Measurements from ENCODE around the gene TXNRD2. TPM values are rescaled to one million over a fixed set of nuclear protein-coding genes. Genes with fewer than 3 reads are reported as not detected.

Gene TXNRD2
- total RNA-seq, 1 donor from 2014 or later, result 46.0 TPM

GRCh38 chr22:19955241-19956128 lies 13.9 kb upstream of the TXNRD2 start:
- Histone ChIP-seq H3K27ac (peak overlapping the region; percentile 15 to 28), H3K27me3 (no peaks in the 10 kb centered on the region), H3K4me1 (peaks cover 7 to 25% of the 10 kb centered on the region in 2 donors), H3K9me3 (no peaks in the 10 kb centered on the region), H3K36me3 (no peaks in the 10 kb centered on the region), H3K4me3 (no peak overlapping the region)
- TF ChIP-seq CTCF (IDR thresholded peaks at IDR 0.05), result no peak
- intact Hi-C loops (cut with DNase I), result loop anchor here (10.0 kb wide), 1 partner anchor 479 kb away; the partner anchor contains the start of gene SCARF2
- DNase-seq (ENCODE audit: low spot score in 2 of 2), result no peak

- Histone ChIP-seq H3K4me3 (no peak overlapping the region), H3K4me1 (peaks cover 10 to 35% of the 10 kb centered on the region in 2 donors), H3K27me3 (no peaks in the 10 kb centered on the region), H3K27ac (peak overlapping the region in 1 of 2 donors; percentile 79), H3K9me3 (no peaks in the 10 kb centered on the region), H3K36me3 (no peaks in the 10 kb centered on the region)
- no peak for DNase-seq (ENCODE audit: low spot score in 2 of 2)
- TF ChIP-seq CTCF (IDR thresholded peaks at IDR 0.05), result no peak
- intact Hi-C loops (cut with DNase I), result loop anchor here (10.0 kb wide), 1 partner anchor 483 kb away; the partner anchor contains the start of gene SCARF2
These were observed 9.7 kb upstream of the TXNRD2 start for GRCh38 chr22:19951346-19951745.

GRCh38 chr22:19948057-19948760 lies 6.6 kb upstream of the TXNRD2 start:
- H3K27ac ChIP-seq, result peak overlapping the region; percentile 96 to 98
- no peaks in the 10 kb centered on the region for H3K36me3 ChIP-seq
- peaks cover 18 to 43% of the 10 kb centered on the region in 2 donors for H3K4me1 ChIP-seq
- H3K4me3 ChIP-seq, result no peak overlapping the region
- H3K9me3 ChIP-seq, result no peaks in the 10 kb centered on the region
- TF ChIP-seq CTCF (IDR thresholded peaks at IDR 0.05), result no peak
- H3K27me3 ChIP-seq, result no peaks in the 10 kb centered on the region
- intact Hi-C loops (cut with DNase I), result loop anchor here (2.0 kb wide), 1 partner anchor 37 kb away; no protein-coding TSS in a partner anchor
- no peak for DNase-seq (ENCODE audit: low spot score in 2 of 2)

GRCh38 chr22:19943082-19944026 lies 1.7 kb upstream of the TXNRD2 start:
- no peaks in the 10 kb centered on the region for H3K9me3 ChIP-seq
- intact Hi-C loops (cut with DNase I), result no loop called here
- H3K36me3 ChIP-seq, result no peaks in the 10 kb centered on the region
- peak overlapping the region; percentile 96 to 98 for H3K27ac ChIP-seq
- no peak for TF ChIP-seq CTCF (IDR thresholded peaks at IDR 0.05)
- peaks cover 16 to 42% of the 10 kb centered on the region in 2 donors for H3K4me1 ChIP-seq
- DNase-seq (ENCODE audit: low spot score in 2 of 2), result peak in 1 of 2 donors; percentile 80
- peak overlapping the region; percentile 79 to 80 for H3K4me3 ChIP-seq
- no peaks in the 10 kb centered on the region for H3K27me3 ChIP-seq

Measured in ascending aorta (tissue), 2 donors.